GM12878 (cell line): ENCODE data around the gene ADAT3. TPM values are rescaled to one million over a fixed set of nuclear protein-coding genes. Genes with fewer than 3 reads are reported as not detected.

Source experiments
- ATAC-seq: fragments of 200-7000 bp; cut with Tn5 transposase; 3 replicates; pipeline ENCODE4 v1.9.1; 2020; ENCODE audit warnings: mild to moderate bottlenecking, moderate library complexity
- BruUV-seq: library from RNA; stranded (reverse); fragments of 400-500 nt; replicated peaks from 2 replicates; lab custom pipeline; 2021; lab: Mats Ljungman, UMichigan
- CTCF ChIA-PET: fragments of 300-600 bp; sonication (Branson Sonifier 250); formaldehyde crosslinking; extraction: SDS; loops from one replicate; lab custom pipeline; 2021; ENCODE audit warnings: inconsistent platforms; lab: Yijun Ruan, JAX
- POLR2A ChIA-PET: fragments of 350-600 bp; formaldehyde crosslinking; extraction: SDS; loops from one replicate; lab custom pipeline; 2021; ENCODE audit warnings: inconsistent platforms; lab: Charles Lee
- RAD21 ChIA-PET: fragments of 300-600 bp; sonication (Branson Sonifier 250); formaldehyde crosslinking; loops from one replicate; lab custom pipeline; 2023; ENCODE audit warnings: antibody characterized with exemption; ENCODE audit not compliant: unreplicated experiment; lab: Charles Lee
- SMC1A ChIA-PET: fragments of 300-600 bp; sonication (Branson Sonifier 250); formaldehyde crosslinking; loops from one replicate; lab custom pipeline; 2023; ENCODE audit not compliant: unreplicated experiment, uncharacterized antibody; lab: Charles Lee
- DNase-seq: peaks from one replicate; pipeline ENCODE4 v3.0.0-alpha.2; 2011; ENCODE audit warnings: low read depth, low spot score
- FAIRE-seq: peaks from 3 replicates; lab custom pipeline; 2011; peaks lifted over from hg19 to GRCh38; lab: Jason Lieb, UNC
- H2AFZ ChIP-seq: 2 replicates; pipeline ENCODE4 v1.6.0; 2011; ENCODE audit warnings: low read depth, low read length, control low read depth; ENCODE audit not compliant: control insufficient read depth
- H3K27ac ChIP-seq: 2 replicates; pipeline ENCODE4 v1.5.1; 2011; ENCODE audit warnings: control low read depth; ENCODE audit not compliant: control insufficient read depth, insufficient read depth
- H3K27me3 ChIP-seq, 2 experiments: replicated peaks in 1 of 2; 2 replicates each; pipeline versions ENCODE4 v1.6.0 to v1.6.1; 2011; ENCODE audit warnings: low read length in 1 of 2; ENCODE audit not compliant: control insufficient read depth in 2 of 2, insufficient read depth in 2 of 2
- H3K36me3 ChIP-seq, 2 experiments: 2 replicates each; pipeline ENCODE4 v1.5.1; 2011; ENCODE audit warnings: low read length in 1 of 2; ENCODE audit not compliant: control insufficient read depth in 2 of 2, insufficient read depth in 2 of 2
- H3K4me1 ChIP-seq: 2 replicates; pipeline ENCODE4 v1.6.1; 2011; ENCODE audit warnings: mild to moderate bottlenecking, low read length, moderate library complexity, mixed read lengths; ENCODE audit not compliant: control insufficient read depth, insufficient read depth
- H3K4me2 ChIP-seq: 2 replicates; pipeline ENCODE4 v1.6.0; 2011; ENCODE audit warnings: control low read depth; ENCODE audit not compliant: control insufficient read depth, insufficient read depth
- H3K4me3 ChIP-seq: fragments of 200-600 bp; sonication (generic); 2 replicates; pipeline ENCODE4 v1.5.1; 2016
- H3K79me2 ChIP-seq: 2 replicates; pipeline ENCODE4 v1.6.0; 2011; ENCODE audit warnings: low read length; ENCODE audit not compliant: control insufficient read depth, insufficient read depth
- H3K9ac ChIP-seq: 2 replicates; pipeline ENCODE4 v1.8.0; 2011; ENCODE audit warnings: low read length, control low read depth, mixed read lengths; ENCODE audit not compliant: control insufficient read depth, insufficient read depth
- H3K9me3 ChIP-seq: replicated peaks from 3 replicates; pipeline ENCODE4 v1.5.1; 2011; ENCODE audit warnings: mild to moderate bottlenecking, low read length; ENCODE audit not compliant: control insufficient read depth, insufficient read depth
- H4K20me1 ChIP-seq: 2 replicates; pipeline ENCODE4 v1.6.0; 2011; ENCODE audit not compliant: control insufficient read depth, insufficient read depth
- ATF2 ChIP-seq: IDR thresholded peaks from 2 replicates; pipeline ENCODE4 v1.6.1; 2012; ENCODE audit warnings: low read length, inconsistent platforms
- EZH2 ChIP-seq: IDR thresholded peaks from 2 replicates; pipeline ENCODE4 v1.6.1; 2012; ENCODE audit warnings: low read depth, mild to moderate bottlenecking, control low read depth, inconsistent platforms, low read length, borderline replicate concordance; ENCODE audit not compliant: control insufficient read depth
- HDAC6 ChIP-seq: fragments of 200-600 bp; sonication (generic); IDR thresholded peaks from one replicate; pipeline ENCODE4 v1.8.0; 2017; ENCODE audit warnings: antibody characterized with exemption; ENCODE audit not compliant: unreplicated experiment
- NFIC ChIP-seq: IDR thresholded peaks from 2 replicates; pipeline ENCODE4 v1.6.1; 2012; ENCODE audit warnings: low read depth, mild to moderate bottlenecking, inconsistent platforms, low read length, moderate library complexity
- PBX3 ChIP-seq: IDR thresholded peaks from 2 replicates; pipeline ENCODE4 v1.6.1; 2011; ENCODE audit warnings: mild to moderate bottlenecking, low read depth, low read length, moderate library complexity; ENCODE audit not compliant: insufficient replicate concordance
- PRDM15 ChIP-seq: fragments of 450-650 bp; formaldehyde crosslinking; IDR thresholded peaks from 2 replicates; pipeline ENCODE4 v1.4.0; 2020; ENCODE audit warnings: mild to moderate bottlenecking, moderate library complexity
- WGBS: methylation state at CpG from one replicate; pipeline ENCODE4 v1.1.6; 2016; ENCODE audit warnings: low lambda C conversion rate; ENCODE audit not compliant: insufficient replicate concordance, insufficient coverage; ENCODE audit errors: missing lambda C conversion rate; 5-methylcytosine and 5-hydroxymethylcytosine counted together
- in situ Hi-C: fragments of 300-500 bp; cut with MboI; formaldehyde crosslinking; loops from 9 replicates; pipeline ENCODE4 v1.14.3; 2018; ENCODE audit warnings: mixed read lengths
- intact Hi-C: fragments of 100-400 bp; cut with micrococcal nuclease; formaldehyde crosslinking; loops from one replicate; pipeline ENCODE4 v1.14.2; 2022; ENCODE audit not compliant: unreplicated experiment
- polyA plus RNA-seq, 11 experiments: library from polyadenylated mRNA; depleted of rRNA in 4 of 11; unstranded in 6 of 11; stranded (reverse) in 5 of 11; fragments of >200 nt; fragmentation: Nextera tagmentation in 4 of 11; fragmentation: Illumina TruSeq in 1 of 11; extraction: Ambion mirVana in 4 of 11; extraction: Trizol in 1 of 11; gene quantifications; 1 replicate in 1 of 11; 2 replicates in 10 of 11; pipeline versions ENCODE4 v1.2.1 to v1.2.3, GENCODE V29; 2011 to 2016; ENCODE audit warnings: inconsistent platforms in 2 of 11, missing spikeins in 2 of 11, low read depth in 1 of 11
- total RNA-seq, 4 experiments: library from RNA; depleted of rRNA in 3 of 4; stranded (reverse); fragments of >200 nt in 3 of 4; fragmentation: Illumina TruSeq in 1 of 4; extraction: Trizol in 1 of 4; gene quantifications; 2 replicates each; pipeline versions ENCODE4 v1.2.1 to v1.2.3, GENCODE V29; 2013 to 2021

Gene ADAT3
- total and polyA plus RNA-seq, 10 of the 15 experiments (the other 5 are each of a cell fraction or from before 2014, with no cell fraction given): 0.27 to 11.8 (median 7.7) TPM; not detected in 3

GRCh38 chr19:1949304-1950101 is 44.3 kb downstream of the ADAT3 start:
- in situ Hi-C loops (no loop called here), intact Hi-C loops (no loop called here)
- ChIA-PET SMC1A (no interaction called here), RAD21 (no interaction called here), CTCF (no interaction called here), POLR2A (no interaction called here)
- H4K20me1 ChIP-seq: no peaks in the 10 kb centered on the region; the same call in 1 of the 2 replicates
- DNase-seq: no peak
- no peak for FAIRE-seq
- no peaks in the 10 kb centered on the region for H3K27me3 ChIP-seq
- H3K27ac ChIP-seq: no peak overlapping the region
- H3K9me3 ChIP-seq: no peaks in the 10 kb centered on the region; the same call in 2 of the 3 replicates
- H3K4me2 ChIP-seq: no peak overlapping the region
- H3K4me3 ChIP-seq: no peak overlapping the region
- peaks cover 5 to 26% of the 10 kb centered on the region in 2 experiments; a peak in 2 of 4 replicates for H3K36me3 ChIP-seq
- peaks cover 62% of the 10 kb centered on the region for H3K79me2 ChIP-seq
- no peak overlapping the region for H2AFZ ChIP-seq
- H3K9ac ChIP-seq: no peak overlapping the region
- ATAC-seq: no peak
- no peaks in the 10 kb centered on the region for H3K4me1 ChIP-seq
- no peak for TF ChIP-seq ATF2
- TF ChIP-seq NFIC: no peak
- TF ChIP-seq PRDM15 (CRISPR knock-in tag): no peak
- no peak for TF ChIP-seq PBX3
- TF ChIP-seq EZH2: no peak
- TF ChIP-seq HDAC6: no peak
- no TSS peak for BruUV-seq
- WGBS: 94% methylated on average over 44 of the region's 44 CpGs
